Stimulated activated CD4-positive, alpha-beta T cell treated with anti-CD3 and anti-CD28 coated beads, TNF-alpha, amount 100 ng/mL, for 1 hour (primary cell): ENCODE measurements around the gene KRAS.
A peak's percentile ranks its signal among the peaks of the same experiment; 100 is the strongest.

Source experiments
- DNase-seq, 3 donors: peaks; one replicate each; pipeline ENCODE4 v3.0.0-alpha.2; 2020; ENCODE audit warnings: low read depth in 3 of 3, low spot score in 1 of 3

KRAS gene

DNA sequence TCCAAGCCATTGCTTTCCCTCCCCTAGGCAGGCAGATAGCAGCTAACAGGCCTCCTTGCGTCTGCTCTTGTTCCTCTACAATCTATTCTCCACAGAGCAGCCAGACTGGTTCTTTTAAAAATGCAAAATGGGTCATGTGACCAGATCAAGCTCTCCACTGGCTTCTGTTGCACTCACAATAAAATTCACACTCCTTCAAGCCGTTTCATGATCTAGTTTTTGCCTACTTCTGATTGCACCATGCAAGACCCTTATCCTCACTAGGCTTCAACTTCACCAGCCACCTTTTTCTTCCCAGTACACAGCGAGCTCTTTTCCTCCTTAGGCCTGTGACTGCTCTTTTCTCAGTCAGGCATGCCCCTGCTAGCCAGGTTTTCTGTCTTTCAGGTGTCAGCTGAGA lies 6.1 kb upstream of the KRAS start:
- DNase-seq: no peak

DNA sequence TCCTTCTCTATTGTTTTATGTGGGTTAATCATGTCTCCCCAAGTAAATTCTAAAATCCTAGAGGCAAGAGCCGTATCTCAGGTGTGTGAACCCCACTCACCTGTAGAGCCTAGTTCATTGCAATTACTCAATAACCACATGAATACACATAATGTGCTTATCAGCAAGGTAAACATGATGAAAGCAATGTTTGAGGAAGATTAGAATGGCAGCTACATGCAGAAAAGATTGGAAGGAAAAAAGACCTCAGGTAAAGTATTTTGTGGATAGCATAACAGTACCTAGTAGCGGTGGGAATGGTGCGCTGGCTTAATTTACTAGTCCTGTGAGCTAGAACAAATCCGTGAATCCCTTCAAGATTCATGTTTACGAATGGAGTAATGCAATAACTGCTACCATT lies 5.3 kb upstream of the KRAS start:
- no peak for DNase-seq

GRCh38 chr12:25254271-25254880 lies 3.6 kb upstream of the KRAS start:
- DNase-seq: no peak

GRCh38 chr12:25253371-25254068 lies 2.8 kb upstream of the KRAS start:
- DNase-seq: no peak

GRCh38 chr12:25252946-25253345 lies 2.2 kb upstream of the KRAS start:
- no peak for DNase-seq

DNA sequence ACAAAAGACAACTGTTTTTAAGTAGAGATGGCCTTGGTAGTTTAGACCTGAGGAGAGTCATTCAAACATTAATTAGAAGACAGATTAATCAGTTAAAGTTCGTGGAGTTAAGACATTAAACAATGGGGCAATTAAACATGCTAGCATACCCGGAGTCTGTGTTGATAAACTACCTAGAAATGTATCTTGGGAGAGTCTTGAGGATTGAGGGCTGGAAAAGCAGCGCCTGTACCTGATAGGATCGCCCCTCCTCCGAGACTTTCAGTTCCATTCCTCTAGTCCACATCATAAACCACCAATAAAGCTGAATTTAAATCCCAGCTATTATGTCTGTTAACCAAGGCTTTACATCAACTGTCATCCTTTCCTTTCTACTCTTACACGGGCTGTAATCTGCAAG lies 1.0 kb upstream of the KRAS start:
- no peak for DNase-seq

GRCh38 chr12:25249931-25250738 lies 594 bp downstream of the KRAS start:
- peak in 2 of 3 donors; percentile 20 to 36 for DNase-seq

DNA sequence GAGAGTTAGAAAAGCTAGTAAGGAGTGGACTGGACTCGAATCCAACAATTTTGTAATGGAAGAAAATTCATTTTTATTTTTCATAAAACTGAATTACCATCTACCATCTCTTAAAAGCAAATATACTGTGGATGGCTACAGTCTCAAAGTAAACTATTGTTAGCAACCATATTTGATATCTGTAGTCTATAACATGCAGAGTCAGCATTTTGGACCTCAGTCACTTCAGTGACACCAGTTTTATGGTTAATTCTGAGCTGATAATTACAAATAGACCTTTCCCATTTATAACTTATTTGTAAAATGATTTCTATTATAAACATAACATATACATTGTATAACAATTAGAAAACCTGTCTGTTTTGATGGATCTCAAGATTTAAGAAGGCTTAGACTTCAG lies 2.0 kb downstream of the KRAS start:
- DNase-seq: no peak

DNA sequence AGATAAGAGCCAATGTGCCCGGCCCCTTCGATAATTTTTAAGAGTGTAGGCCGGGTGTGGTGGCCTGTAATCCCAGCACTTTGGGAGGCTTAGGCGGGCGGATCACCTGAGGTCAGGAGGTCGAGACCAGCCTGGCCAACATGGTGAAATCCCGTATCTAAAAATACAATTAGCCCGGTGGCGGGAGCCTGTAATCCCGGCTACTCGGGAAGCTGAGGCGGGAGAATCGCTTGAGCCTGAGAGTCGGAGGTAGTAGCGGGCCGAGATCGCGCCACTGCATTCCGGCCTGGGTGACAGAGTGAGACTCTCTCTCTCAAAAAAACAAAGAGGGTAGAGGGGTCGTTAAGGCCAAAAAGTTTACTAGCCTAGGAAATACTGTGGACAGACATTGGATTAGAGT lies 2.6 kb downstream of the KRAS start:
- DNase-seq: no peak

DNA sequence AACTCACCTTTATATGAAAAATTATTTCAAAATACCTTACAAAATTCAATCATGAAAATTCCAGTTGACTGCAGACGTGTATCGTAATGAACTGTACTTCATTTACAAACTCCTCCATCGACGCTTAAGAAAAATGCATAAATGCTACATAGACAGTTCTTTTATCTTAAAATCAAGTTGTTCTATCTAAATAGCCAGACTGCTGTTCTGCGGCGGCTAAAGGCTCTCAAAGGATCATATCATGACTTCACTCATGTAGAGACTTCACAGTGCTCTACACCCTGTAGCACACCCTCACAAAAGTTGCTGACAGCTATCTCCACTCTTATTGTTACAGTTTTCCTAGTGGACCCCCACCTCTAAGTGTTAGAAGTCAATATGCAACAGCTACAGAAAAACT lies 5.2 kb downstream of the KRAS start:
- DNase-seq: no peak

DNA sequence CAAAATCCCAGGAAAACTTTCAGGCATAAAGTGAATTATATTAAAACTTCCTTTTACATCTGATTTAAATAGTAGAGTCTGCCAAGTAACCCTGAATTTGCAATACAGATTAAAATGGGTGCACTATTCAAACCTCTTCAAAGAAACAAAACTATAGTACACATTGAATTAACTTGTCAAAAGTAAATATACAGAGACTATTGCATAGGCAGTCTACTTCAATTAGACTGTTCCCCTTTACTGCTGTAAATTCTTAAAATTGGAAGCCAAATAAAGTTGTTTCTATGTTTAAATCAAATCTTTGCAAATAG lies 7.1 kb downstream of the KRAS start:
- DNase-seq: no peak

- no peak for DNase-seq
Measured at GRCh38 chr12:25242981-25243679, 7.6 kb downstream of the KRAS start.

GRCh38 chr12:25241167-25242020 lies 9.3 kb downstream of the KRAS start:
- DNase-seq: no peak

GRCh38 chr12:25236626-25237025 lies 14.1 kb downstream of the KRAS start:
- DNase-seq: no peak

- DNase-seq: no peak
Measured at GRCh38 chr12:25236190-25236589, 14.5 kb downstream of the KRAS start.

DNA sequence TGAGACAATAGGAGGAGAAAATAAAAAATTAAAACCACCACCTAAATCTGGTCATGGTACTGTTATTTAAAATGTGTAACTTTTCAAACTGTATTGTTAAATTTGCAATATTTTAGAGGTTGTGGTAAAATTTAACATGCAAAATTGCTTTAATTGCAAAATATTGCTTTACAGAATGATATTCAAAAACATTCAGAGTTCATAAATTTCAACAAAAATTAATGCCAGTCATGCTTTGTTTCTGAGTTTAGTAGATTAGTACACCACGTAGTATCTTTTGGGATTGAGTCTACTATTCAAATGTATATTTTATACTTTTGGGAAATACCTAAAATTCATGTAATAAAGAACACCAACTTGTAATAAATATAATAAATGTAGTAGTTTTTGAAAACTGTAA lies 37.4 kb downstream of the KRAS start:
- no peak for DNase-seq

GRCh38 chr12:25208554-25208953 lies 42.2 kb downstream of the KRAS start:
- DNase-seq: no peak

DNA sequence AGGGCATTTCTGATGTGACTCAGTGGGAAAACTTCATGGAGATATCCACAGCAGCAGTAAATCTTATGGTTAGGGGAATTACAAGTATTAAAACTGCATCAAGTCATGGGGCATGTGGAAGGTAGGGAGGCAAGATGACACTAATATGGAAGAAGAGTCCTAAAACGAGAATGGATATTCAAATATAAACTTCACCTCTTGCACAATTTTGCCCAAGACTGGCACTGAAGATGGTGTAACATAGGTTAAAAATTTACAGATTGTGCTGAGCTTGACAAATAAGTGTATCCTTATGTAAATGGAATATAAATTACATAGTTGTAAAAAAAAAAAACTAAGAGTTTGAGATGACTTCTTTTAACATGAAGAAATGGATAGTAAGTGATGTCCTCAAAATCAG lies 42.9 kb downstream of the KRAS start:
- no peak for DNase-seq

GRCh38 chr12:25207411-25207810 lies 43.3 kb downstream of the KRAS start:
- DNase-seq: no peak

- DNase-seq: no peak
Measured at GRCh38 chr12:25202137-25202536, 48.6 kb downstream of the KRAS start.

DNA sequence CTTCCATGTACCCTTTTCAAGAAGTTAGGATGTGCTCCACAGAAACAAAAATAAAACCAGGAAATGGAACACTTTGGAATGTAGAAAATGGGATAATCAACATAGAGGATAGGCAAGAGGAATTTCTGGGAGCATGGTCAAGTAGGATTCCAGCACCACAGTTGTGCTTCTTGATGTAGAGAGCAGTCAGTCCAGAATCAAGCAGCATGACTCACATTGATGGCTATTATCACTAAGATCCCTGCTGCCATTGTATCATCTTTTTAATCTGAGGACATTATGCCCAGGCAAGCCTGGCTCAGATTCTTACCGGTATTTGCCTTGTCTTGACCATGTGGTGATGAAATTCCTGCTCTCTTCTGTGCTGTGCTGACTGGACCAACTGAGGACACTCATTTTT lies 50.0 kb downstream of the KRAS start:
- DNase-seq: no peak
